ENCODE data around the gene FBXW5.

DNA sequence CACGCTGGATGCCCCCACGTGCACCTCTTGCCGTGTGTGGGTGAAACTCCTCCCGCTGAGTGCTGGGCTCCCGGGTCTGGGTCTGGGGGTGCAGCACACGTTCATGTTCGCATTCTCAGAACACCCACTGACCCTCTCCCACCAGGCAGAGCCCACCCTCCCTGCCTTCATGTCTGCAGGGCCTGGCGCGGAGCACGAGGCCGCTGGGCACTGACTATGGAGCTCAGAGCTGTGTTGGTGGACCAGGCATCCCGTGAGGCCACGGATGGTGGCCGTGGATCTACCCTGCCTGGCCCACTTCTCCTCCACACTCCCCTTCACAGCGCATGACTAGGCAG is 16.4 kb upstream of the FBXW5 start:
- TF ChIP-seq CTCF (IDR thresholded peaks at IDR 0.05 in 4 of 5, conservative IDR thresholded peaks at IDR 0.05 in 1 of 5) (no peak), POLR2A (IDR thresholded peaks at IDR 0.05) (no peak)
